GM12801 (cell line): ENCODE measurements around the gene CHAF1B.

Experiments
- CTCF ChIP-seq: IDR thresholded peaks from one replicate; pipeline ENCODE4 v1.5.1; 2011; ENCODE audit warnings: control low read depth; ENCODE audit not compliant: insufficient read length; ENCODE audit errors: extremely low read depth

The CHAF1B gene

GRCh38 chr21:36396325-36396724 is 11.1 kb downstream of the CHAF1B start:
- TF ChIP-seq CTCF = no peak

- TF ChIP-seq CTCF = no peak
Measured at GRCh38 chr21:36396971-36397370, 11.8 kb downstream of the CHAF1B start.

- TF ChIP-seq CTCF = no peak
Measured at GRCh38 chr21:36397606-36398005, 12.4 kb downstream of the CHAF1B start.

GRCh38 chr21:36400719-36401118 is 15.5 kb downstream of the CHAF1B start:
- no peak for TF ChIP-seq CTCF

- no peak for TF ChIP-seq CTCF
Measured at GRCh38 chr21:36402339-36402738, 17.1 kb downstream of the CHAF1B start.

GRCh38 chr21:36403713-36404112 is 18.5 kb downstream of the CHAF1B start:
- no peak for TF ChIP-seq CTCF

GRCh38 chr21:36408568-36408967 is 23.4 kb downstream of the CHAF1B start:
- TF ChIP-seq CTCF = no peak

- no peak for TF ChIP-seq CTCF
Measured at GRCh38 chr21:36411301-36411700, 26.1 kb downstream of the CHAF1B start.
